Posterior vena cava (tissue), 2 donors: ENCODE results near the gene RHD. TPM values are rescaled to one million over a fixed set of nuclear protein-coding genes. Genes with fewer than 3 reads are reported as not detected.
"Not testable (repeated sequence)": the region's sequence is repeated elsewhere in the genome, so short reads cannot be mapped to it uniquely, and the experiment has no call there.

Source experiments
- DNase-seq: peaks from one replicate; pipeline ENCODE4 v3.0.0-alpha.2; 2020; ENCODE audit warnings: low spot score
- intact Hi-C, 2 donors: fragments of 100-400 bp; cut with DNase I; formaldehyde crosslinking; loops; one replicate each; pipeline versions ENCODE4 v1.14.1 to v1.14.2; 2022 to 2023
- total RNA-seq, 2 donors: library from RNA; stranded (reverse); fragmentation: NEBNext Ultra II Directional; extraction: Animal tissue kit (Norgen Biotek cat#: 25700); gene quantifications; one replicate each; pipeline ENCODE4 v1.2.1, GENCODE V29; 2021
- donor health status: DM: yes; HTN: yes; CAD: no.
- donor health status: DM: yes; HTN: yes; CAD: no.

RHD gene
- total RNA-seq, 2 donors from 2014 or later: not detected

GRCh38 chr1:25255706-25256577 lies 16.4 kb upstream of the RHD start:
- DNase-seq: no peak
- intact Hi-C loops: no loop called here

GRCh38 chr1:25256578-25256965 lies 15.7 kb upstream of the RHD start:
- intact Hi-C loops: no loop called here
- no peak for DNase-seq

- intact Hi-C loops: no loop called here
- DNase-seq: no peak
Observed at GRCh38 chr1:25257196-25257595, 15.1 kb upstream of the RHD start.

- DNase-seq, intact Hi-C loops: not testable (repeated sequence)
Observed at GRCh38 chr1:25259813-25260212, 12.5 kb upstream of the RHD start.

- intact Hi-C loops, DNase-seq: not testable (repeated sequence)
Observed at GRCh38 chr1:25260336-25260735, 12.0 kb upstream of the RHD start.

DNA sequence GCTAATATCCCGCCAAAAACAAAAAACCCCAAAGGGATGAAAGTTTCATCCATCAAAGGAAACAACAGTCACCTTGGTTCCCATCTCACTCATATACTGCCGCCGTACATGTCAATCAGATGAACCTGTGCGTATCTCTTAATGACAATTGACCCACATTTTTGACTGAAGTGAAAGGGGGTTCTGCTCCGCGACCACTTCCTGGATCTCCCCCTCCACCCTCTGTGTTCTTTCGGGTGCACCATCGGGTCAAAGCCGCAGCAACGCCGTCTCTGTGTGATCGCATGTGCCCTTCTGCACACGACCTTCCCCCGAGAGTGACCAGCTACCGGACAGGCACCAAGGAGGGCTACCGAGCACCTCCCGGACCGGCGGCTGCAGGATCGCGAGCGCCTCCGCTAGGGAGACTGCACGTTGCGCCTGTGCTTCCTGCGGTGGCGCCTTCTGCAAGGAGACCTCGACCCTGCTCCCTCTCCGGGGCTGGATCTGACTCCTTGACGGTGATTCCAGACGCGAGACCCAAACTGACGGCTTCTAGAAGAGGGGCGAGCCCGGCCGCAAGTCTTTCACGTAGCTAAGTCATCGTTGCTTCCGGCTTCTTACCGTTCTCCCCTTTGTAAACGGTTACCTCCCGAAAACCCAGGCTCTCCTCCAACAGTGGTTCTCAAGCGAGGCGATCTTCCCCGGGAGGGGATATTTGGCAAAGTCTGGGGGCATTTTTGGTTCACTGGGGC lies 5.6 kb upstream of the RHD start:
- intact Hi-C loops, DNase-seq: not testable (repeated sequence)

GRCh38 chr1:25267288-25268142 lies 4.8 kb upstream of the RHD start:
- peak; percentile 92 for DNase-seq
- intact Hi-C loops: not testable (repeated sequence)

- DNase-seq, intact Hi-C loops: not testable (repeated sequence)
Observed at GRCh38 chr1:25268143-25268760, 4.1 kb upstream of the RHD start.

GRCh38 chr1:25275648-25276047 lies 3.3 kb downstream of the RHD start:
- intact Hi-C loops, DNase-seq: not testable (repeated sequence)

DNA sequence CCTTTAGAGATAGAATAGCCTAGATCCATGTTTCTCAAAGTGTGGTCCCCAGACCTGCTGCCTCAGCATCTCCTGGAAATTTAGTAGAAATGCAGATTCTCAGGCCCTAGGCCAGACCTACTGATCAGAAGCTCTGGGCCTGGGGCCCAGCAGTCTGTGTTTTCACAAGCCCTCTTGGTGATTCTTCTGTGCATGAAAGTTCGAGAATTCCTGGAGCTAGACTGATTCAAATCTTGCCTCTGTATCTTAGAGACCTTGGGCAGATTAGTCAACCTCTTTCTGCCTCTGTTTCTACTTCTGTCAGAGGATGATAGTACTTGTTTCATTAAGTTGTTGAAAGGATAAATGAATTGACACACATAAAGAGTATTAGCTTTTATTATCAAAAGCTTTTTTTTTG lies 5.0 kb downstream of the RHD start:
- DNase-seq, intact Hi-C loops: not testable (repeated sequence)

DNA sequence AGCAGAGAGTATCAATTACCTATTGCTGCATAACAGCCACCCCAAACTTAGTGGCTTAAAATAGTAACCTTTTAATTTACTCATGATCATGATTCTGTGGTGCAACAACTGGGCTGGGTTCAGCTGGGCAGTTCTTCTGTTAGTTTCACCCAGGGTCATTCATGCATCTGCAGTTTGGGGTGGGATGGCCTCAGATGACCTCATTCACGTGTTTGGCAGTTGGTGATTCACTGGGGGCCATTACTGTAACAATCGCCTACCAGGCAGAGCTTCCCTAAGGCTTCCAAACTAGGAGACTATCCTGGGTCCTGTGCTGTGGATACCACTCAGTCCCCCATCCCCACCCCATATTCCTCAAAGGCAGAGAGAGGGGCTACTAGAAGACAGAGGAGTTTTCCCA lies 6.0 kb downstream of the RHD start:
- intact Hi-C loops, DNase-seq: not testable (repeated sequence)

DNA sequence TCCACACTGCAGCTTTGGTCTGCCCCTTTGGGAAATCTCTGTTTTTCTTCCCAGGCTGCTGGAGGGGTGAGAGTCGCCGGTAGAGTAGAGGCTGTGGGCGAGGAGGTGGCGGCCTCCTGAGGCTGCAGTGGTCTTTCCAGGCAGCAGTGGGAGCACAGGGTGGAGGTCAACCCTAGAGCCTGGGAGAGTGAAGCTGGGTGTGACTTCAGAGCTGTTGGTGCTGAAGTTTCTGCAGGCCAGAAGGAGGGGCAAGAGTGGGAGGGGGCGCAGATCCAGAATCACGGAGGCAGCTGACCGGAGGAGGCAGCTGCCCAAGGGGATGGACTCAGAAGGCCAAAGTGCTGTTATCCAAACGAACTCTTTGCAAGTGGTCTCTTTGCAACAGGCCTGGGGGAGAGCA lies 6.5 kb downstream of the RHD start:
- intact Hi-C loops, DNase-seq: not testable (repeated sequence)

DNA sequence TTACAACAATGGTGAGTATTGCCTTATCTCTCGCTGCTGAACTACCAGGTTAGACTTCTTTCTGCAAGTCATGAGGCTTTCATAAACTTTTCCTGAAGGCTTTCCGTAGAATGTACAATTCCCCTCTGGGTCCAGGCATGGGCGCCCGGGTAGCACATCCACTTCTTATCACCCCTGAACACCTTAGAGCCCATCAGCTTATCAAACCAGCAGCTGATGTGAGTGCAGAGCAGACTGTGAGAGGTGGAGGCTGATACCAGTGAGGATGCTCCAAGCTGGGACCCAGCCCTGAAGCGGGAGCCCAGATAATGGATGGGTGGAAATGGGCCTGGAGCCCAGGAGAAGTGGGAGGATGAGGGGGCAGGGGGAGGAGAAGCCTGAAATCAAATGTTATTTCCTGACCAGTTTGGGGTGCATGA lies 7.4 kb downstream of the RHD start:
- intact Hi-C loops, DNase-seq: not testable (repeated sequence)

DNA sequence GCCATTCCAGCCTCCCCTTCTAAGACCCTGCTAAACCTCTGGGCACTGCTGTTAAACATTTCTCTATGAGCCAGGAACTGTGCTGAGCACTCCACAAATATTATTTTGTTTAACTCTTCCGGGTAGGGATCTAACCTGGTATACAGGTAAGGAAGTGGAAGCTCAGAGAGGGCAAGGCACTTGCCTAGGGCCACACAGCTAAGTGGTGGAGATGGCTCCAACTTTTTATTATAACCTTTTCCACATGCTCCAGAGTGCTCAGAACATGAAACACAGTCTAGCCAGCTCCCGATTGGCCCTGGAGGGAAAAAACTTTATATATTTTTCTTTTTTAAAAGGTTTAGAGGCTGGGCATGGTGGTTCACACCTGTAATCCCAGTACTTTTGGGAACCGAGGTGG lies 13.6 kb downstream of the RHD start:
- intact Hi-C loops, DNase-seq: not testable (repeated sequence)

- intact Hi-C loops, DNase-seq: not testable (repeated sequence)
Observed at GRCh38 chr1:25287164-25287563, 14.9 kb downstream of the RHD start.

- DNase-seq, intact Hi-C loops: not testable (repeated sequence)
Observed at GRCh38 chr1:25288573-25289101, 16.3 kb downstream of the RHD start.

GRCh38 chr1:25290043-25290442 lies 17.7 kb downstream of the RHD start:
- intact Hi-C loops: not testable (repeated sequence)

DNA sequence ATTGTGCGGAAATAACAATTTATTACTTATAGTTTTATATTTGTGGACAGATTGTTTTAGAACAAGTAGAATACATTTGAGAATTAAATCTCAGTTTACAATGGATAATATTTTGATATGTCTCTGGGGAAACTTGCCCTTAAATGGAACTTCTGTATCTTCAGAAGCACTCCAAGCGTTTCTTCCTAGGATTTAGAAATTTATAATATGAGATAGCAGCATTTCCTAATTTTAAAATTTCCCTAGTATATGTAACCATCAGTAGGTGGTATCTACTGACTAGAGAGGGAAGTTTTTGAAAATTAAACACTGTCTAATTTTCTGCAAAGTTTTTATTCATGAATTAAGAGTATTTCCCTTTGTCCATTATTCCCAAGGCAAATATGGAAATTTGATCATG lies 21.1 kb downstream of the RHD start:
- DNase-seq, intact Hi-C loops: not testable (repeated sequence)

More at GRCh38 chr1:25290043-25290442, 17.7 kb downstream of the RHD start:
- not testable (repeated sequence) for DNase-seq
